HCT116 (cell line): ENCODE data around the gene AMELX. TPM values are rescaled to one million over a fixed set of nuclear protein-coding genes. Genes with fewer than 3 reads are reported as not detected.

Source experiments
- ATAC-seq: fragments of 200-7000 bp; cut with Tn5 transposase; 2 replicates; pipeline ENCODE4 v1.9.1; 2020; ENCODE audit warnings: mild to moderate bottlenecking, moderate library complexity
- BruUV-seq: library from RNA; stranded (reverse); fragments of 400-500 nt; replicated peaks from 2 replicates; lab custom pipeline; 2021; lab: Mats Ljungman, UMichigan
- CTCF ChIA-PET: fragments of 300-600 bp; sonication (Branson Sonifier 250); formaldehyde crosslinking; loops from one replicate; lab custom pipeline; 2021; ENCODE audit warnings: antibody characterized with exemption; lab: Charles Lee
- POLR2A ChIA-PET: fragments of 300-600, 350-600 bp; sonication (Branson Sonifier 250); formaldehyde crosslinking; loops from one replicate; lab custom pipeline; 2021; ENCODE audit warnings: antibody characterized with exemption; lab: Charles Lee
- RAD21 ChIA-PET, 2 experiments: fragments of 300-600 bp; sonication (Branson Sonifier 250); formaldehyde crosslinking; loops; one replicate each; lab custom pipeline; 2023; ENCODE audit warnings: low total read pairs in 2 of 2; ENCODE audit not compliant: uncharacterized antibody in 2 of 2, unreplicated experiment in 2 of 2, low non-redundant PET in 1 of 2; lab: Charles Lee
- DNase-seq: peaks from one replicate; pipeline ENCODE4 v3.0.0-alpha.2; 2010; ENCODE audit warnings: low read depth, low spot score
- H2AFZ ChIP-seq: fragments of 200-600 bp; shearing (Covaris generic), sonication (generic); 2 replicates; pipeline ENCODE4 v1.6.1; 2017; ENCODE audit warnings: low read depth, mixed run types, mixed read lengths, antibody characterized with exemption, low read length; ENCODE audit not compliant: poor library complexity, severe bottlenecking
- H3K27ac ChIP-seq: 2 replicates; pipeline ENCODE4 v1.5.1; 2012; ENCODE audit warnings: low read depth, low read length
- H3K27me3 ChIP-seq: fragments of 200-600 bp; sonication (generic); 2 replicates; pipeline ENCODE4 v1.6.1; 2016; ENCODE audit warnings: mixed run types, low read length, mixed read lengths; ENCODE audit not compliant: insufficient read depth
- H3K36me3 ChIP-seq, 2 experiments: fragments of 200-500 bp in 1 of 2; fragments of 200-600 bp in 1 of 2; sonication (Bioruptor generic) in 1 of 2; sonication (generic) in 1 of 2; 2 replicates each; pipeline versions ENCODE4 v1.5.1 to v1.6.1; 2014 to 2016; ENCODE audit warnings: low read length in 2 of 2, inconsistent platforms in 1 of 2, mixed read lengths in 1 of 2, mixed run types in 1 of 2; ENCODE audit not compliant: insufficient read depth in 2 of 2, control insufficient read depth in 1 of 2
- H3K4me1 ChIP-seq, 2 experiments: fragments of 200-600 bp in 1 of 2; sonication (generic) in 1 of 2; 2 replicates each; pipeline versions ENCODE4 v1.5.1 to v1.6.1; 2012 to 2017; ENCODE audit warnings: low read length in 2 of 2, inconsistent platforms in 1 of 2, mild to moderate bottlenecking in 1 of 2, mixed read lengths in 1 of 2, mixed run types in 1 of 2, moderate library complexity in 1 of 2; ENCODE audit not compliant: insufficient read depth in 2 of 2, control insufficient read depth in 1 of 2
- H3K4me2 ChIP-seq: fragments of 200-600 bp; sonication (generic); 2 replicates; pipeline ENCODE4 v1.6.1; 2017; ENCODE audit warnings: mixed run types, low read length, mixed read lengths
- H3K4me3 ChIP-seq, 2 experiments: fragments of 200-600 bp in 1 of 2; sonication (generic) in 1 of 2; replicated peaks in 1 of 2; 2 replicates each; pipeline ENCODE4 v1.5.1; 2011 to 2016; ENCODE audit warnings: low read length in 2 of 2, control low read depth in 1 of 2, low read depth in 1 of 2, mild to moderate bottlenecking in 1 of 2, mixed read lengths in 1 of 2, mixed run types in 1 of 2
- H3K79me2 ChIP-seq: fragments of 200-600 bp; sonication (generic); 2 replicates; pipeline ENCODE4 v1.6.1; 2017; ENCODE audit warnings: mild to moderate bottlenecking, mixed run types, low read length, moderate library complexity, mixed read lengths; ENCODE audit not compliant: insufficient read depth
- H3K9ac ChIP-seq: fragments of 200-600 bp; sonication (generic); 2 replicates; pipeline ENCODE4 v1.6.1; 2016; ENCODE audit warnings: low read length, mixed read lengths
- H3K9me2 ChIP-seq: fragments of 200-600 bp; sonication (generic), shearing (Covaris generic); 2 replicates; pipeline ENCODE4 v1.6.1; 2017; ENCODE audit warnings: mixed run types, mild to moderate bottlenecking, moderate library complexity; ENCODE audit not compliant: insufficient read depth
- H3K9me3 ChIP-seq, 2 experiments: fragments of 200-500 bp in 1 of 2; fragments of 200-600 bp in 1 of 2; sonication (Bioruptor generic) in 1 of 2; sonication (generic) in 1 of 2; 2 replicates each; pipeline ENCODE4 v1.6.1; 2014 to 2017; ENCODE audit warnings: low read length in 2 of 2, mixed read lengths in 2 of 2, inconsistent platforms in 1 of 2, low read depth in 1 of 2, mild to moderate bottlenecking in 1 of 2, mixed run types in 1 of 2, moderate library complexity in 1 of 2; ENCODE audit not compliant: control insufficient read depth in 1 of 2, insufficient read depth in 1 of 2
- H4K20me1 ChIP-seq: fragments of 200-600 bp; sonication (generic), shearing (Covaris generic); 2 replicates; pipeline ENCODE4 v1.6.1; 2017; ENCODE audit warnings: mixed run types, mild to moderate bottlenecking, moderate library complexity; ENCODE audit not compliant: insufficient read depth
- EGR1 ChIP-seq: IDR thresholded peaks from 2 replicates; pipeline ENCODE4 v1.6.1; 2012; ENCODE audit warnings: low read depth
- EZH2phosphoT487 ChIP-seq: fragments of 200-600 bp; IDR thresholded peaks from 2 replicates; pipeline ENCODE4 v1.6.1; 2018; ENCODE audit warnings: antibody characterized with exemption, borderline replicate concordance
- JUND ChIP-seq: IDR thresholded peaks from 2 replicates; pipeline ENCODE4 v1.6.1; 2012
- POLR2A ChIP-seq: IDR thresholded peaks from 2 replicates; pipeline ENCODE4 v1.7.0; 2011; ENCODE audit warnings: borderline replicate concordance; ENCODE audit not compliant: insufficient read depth, insufficient read length; ENCODE audit errors: extremely low read depth
- POLR2AphosphoS5 ChIP-seq: IDR thresholded peaks from 2 replicates; pipeline ENCODE4 v1.6.1; 2011; ENCODE audit warnings: mild to moderate bottlenecking, low read depth, low read length, moderate library complexity
- RAD21 ChIP-seq: IDR thresholded peaks from 2 replicates; pipeline ENCODE4 v1.6.1; 2012; ENCODE audit warnings: low read depth, mild to moderate bottlenecking
- SIN3A ChIP-seq: IDR thresholded peaks from 2 replicates; pipeline ENCODE4 v1.6.1; 2012; ENCODE audit warnings: low read depth
- SP1 ChIP-seq: IDR thresholded peaks from 2 replicates; pipeline ENCODE4 v1.6.1; 2012; ENCODE audit warnings: low read depth
- YY1 ChIP-seq: IDR thresholded peaks from 2 replicates; pipeline ENCODE4 v1.6.1; 2011; ENCODE audit warnings: low read length, low read depth, moderate library complexity, mild to moderate bottlenecking; ENCODE audit not compliant: insufficient replicate concordance; ENCODE audit errors: extremely low read depth
- ZFX ChIP-seq: fragments of 450-650 bp; IDR thresholded peaks from 2 replicates; pipeline ENCODE4 v1.6.1; 2017
- ZNF274 ChIP-seq: fragments of 200-500 bp; sonication (Bioruptor generic); IDR thresholded peaks from 2 replicates; pipeline ENCODE4 v1.6.1; 2014; ENCODE audit warnings: mild to moderate bottlenecking, low read depth, low read length, inconsistent platforms
- intact Hi-C: fragments of 100-400 bp; cut with micrococcal nuclease; formaldehyde crosslinking; loops from 2 replicates; pipeline ENCODE4 v1.10.0; 2022
- microRNA-seq: library from miRNA; unstranded; fragments of <30 nt; microRNA quantifications from one replicate; pipeline ENCODE4, GENCODE V29; 2016; ENCODE audit warnings: borderline number of aligned reads
- total RNA-seq: library from RNA; stranded (reverse); gene quantifications from one replicate; pipeline ENCODE4 v1.2.1, GENCODE V29; 2021; ENCODE audit not compliant: unreplicated experiment
- TF ChIP-seq, protein P1 (sequence below): IDR thresholded peaks from 2 replicates; pipeline ENCODE4 v1.6.1; 2012; ENCODE audit warnings: low read depth

AMELX gene
- total RNA-seq, 1 experiment from 2014 or later = not detected

DNA sequence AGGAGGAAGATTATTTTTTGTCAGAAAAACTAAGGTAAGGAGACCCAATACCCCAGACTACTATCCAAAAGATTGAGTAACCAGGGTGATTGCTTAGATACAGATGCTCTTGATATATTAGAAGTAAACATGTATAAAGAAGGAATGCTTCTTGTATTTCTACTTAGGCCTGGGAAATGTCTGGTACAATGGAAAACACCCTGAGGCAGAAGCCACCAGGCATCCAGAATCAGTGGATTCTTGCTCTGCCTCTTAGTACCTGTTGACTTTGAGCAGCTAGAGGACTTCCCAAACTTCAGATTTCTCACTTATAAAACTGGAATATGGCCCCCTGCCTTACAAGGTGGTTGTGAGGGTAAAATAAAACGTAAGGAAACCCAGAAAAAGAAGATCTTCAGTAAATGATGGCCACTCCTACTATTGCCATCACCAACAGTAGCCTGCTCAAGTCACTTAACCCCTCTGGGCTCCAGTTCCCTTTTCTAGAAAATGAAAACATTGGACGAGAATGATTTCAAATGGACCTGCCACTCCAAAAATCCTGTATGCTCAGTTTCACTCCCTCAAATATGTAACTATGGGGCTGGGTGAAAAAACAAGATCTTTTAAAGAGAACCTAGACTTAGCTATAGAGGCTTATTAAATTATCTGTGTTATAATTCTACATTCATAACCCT is 56.6 kb downstream of the AMELX start:
- ATAC-seq (no peak), DNase-seq (no peak)
- Histone ChIP-seq H3K9me2 (no peaks in the 10 kb centered on the region), H3K36me3 (no peaks in the 10 kb centered on the region), H3K9me3 (no peaks in the 10 kb centered on the region), H3K27me3 (no peaks in the 10 kb centered on the region), H2AFZ (no peak overlapping the region), H3K4me3 (no peak overlapping the region), H3K4me2 (no peak overlapping the region), H3K9ac (no peak overlapping the region), H3K27ac (no peak overlapping the region), H3K4me1 (no peaks in the 10 kb centered on the region), H4K20me1 (no peaks in the 10 kb centered on the region), H3K79me2 (no peaks in the 10 kb centered on the region)
- ChIA-PET POLR2A (no interaction called here), RAD21 (no interaction called here), CTCF (no interaction called here)
- no TSS peak for BruUV-seq
- intact Hi-C loops = no loop called here
- TF ChIP-seq SIN3A (no peak), RAD21 (no peak), JUND (no peak), EGR1 (no peak), EZH2phosphoT487 (no peak), POLR2AphosphoS5 (no peak), ZFX (no peak), SP1 (no peak), POLR2A (no peak), YY1 (no peak), ZNF274 (no peak)
- TF ChIP-seq, protein P1, sequence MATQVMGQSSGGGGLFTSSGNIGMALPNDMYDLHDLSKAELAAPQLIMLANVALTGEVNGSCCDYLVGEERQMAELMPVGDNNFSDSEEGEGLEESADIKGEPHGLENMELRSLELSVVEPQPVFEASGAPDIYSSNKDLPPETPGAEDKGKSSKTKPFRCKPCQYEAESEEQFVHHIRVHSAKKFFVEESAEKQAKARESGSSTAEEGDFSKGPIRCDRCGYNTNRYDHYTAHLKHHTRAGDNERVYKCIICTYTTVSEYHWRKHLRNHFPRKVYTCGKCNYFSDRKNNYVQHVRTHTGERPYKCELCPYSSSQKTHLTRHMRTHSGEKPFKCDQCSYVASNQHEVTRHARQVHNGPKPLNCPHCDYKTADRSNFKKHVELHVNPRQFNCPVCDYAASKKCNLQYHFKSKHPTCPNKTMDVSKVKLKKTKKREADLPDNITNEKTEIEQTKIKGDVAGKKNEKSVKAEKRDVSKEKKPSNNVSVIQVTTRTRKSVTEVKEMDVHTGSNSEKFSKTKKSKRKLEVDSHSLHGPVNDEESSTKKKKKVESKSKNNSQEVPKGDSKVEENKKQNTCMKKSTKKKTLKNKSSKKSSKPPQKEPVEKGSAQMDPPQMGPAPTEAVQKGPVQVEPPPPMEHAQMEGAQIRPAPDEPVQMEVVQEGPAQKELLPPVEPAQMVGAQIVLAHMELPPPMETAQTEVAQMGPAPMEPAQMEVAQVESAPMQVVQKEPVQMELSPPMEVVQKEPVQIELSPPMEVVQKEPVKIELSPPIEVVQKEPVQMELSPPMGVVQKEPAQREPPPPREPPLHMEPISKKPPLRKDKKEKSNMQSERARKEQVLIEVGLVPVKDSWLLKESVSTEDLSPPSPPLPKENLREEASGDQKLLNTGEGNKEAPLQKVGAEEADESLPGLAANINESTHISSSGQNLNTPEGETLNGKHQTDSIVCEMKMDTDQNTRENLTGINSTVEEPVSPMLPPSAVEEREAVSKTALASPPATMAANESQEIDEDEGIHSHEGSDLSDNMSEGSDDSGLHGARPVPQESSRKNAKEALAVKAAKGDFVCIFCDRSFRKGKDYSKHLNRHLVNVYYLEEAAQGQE = no peak

Small RNA genes lying within 50 kb of the gene (microRNA-seq; reads per million reads assigned to microRNA genes)
- not detected for gene MIR548AX

Other genes with a start within 250 kb of the AMELX start
- 28.2 TPM for gene HCCS, start 182.1 kb upstream of the AMELX start, total RNA-seq